Cerebellar cortex (tissue), 1 donor: ENCODE data around the gene TCFL5.

Source experiments
- DNase-seq: peaks from one replicate; pipeline ENCODE4 v3.0.0-alpha.2; 2015; ENCODE audit warnings: low spot score

The TCFL5 gene

GRCh38 chr20:62895539-62895938 is 33.9 kb upstream of the TCFL5 start:
- no peak for DNase-seq

- DNase-seq = no peak
Observed at GRCh38 chr20:62894261-62894660, 32.6 kb upstream of the TCFL5 start.

- no peak for DNase-seq
Observed at GRCh38 chr20:62893700-62894099, 32.1 kb upstream of the TCFL5 start.

GRCh38 chr20:62892348-62893304 is 31.0 kb upstream of the TCFL5 start:
- DNase-seq = no peak

GRCh38 chr20:62891111-62891510 is 29.5 kb upstream of the TCFL5 start:
- DNase-seq = no peak

- DNase-seq = no peak
Observed at GRCh38 chr20:62890444-62890843, 28.8 kb upstream of the TCFL5 start.

- no peak for DNase-seq
Observed at GRCh38 chr20:62889871-62890270, 28.2 kb upstream of the TCFL5 start.

GRCh38 chr20:62889411-62889810 is 27.8 kb upstream of the TCFL5 start:
- no peak for DNase-seq

- DNase-seq = no peak
Observed at GRCh38 chr20:62888910-62889309, 27.3 kb upstream of the TCFL5 start.

- DNase-seq = no peak
Observed at GRCh38 chr20:62888406-62888805, 26.8 kb upstream of the TCFL5 start.

GRCh38 chr20:62887860-62888239 is 26.2 kb upstream of the TCFL5 start:
- no peak for DNase-seq

GRCh38 chr20:62887152-62887859 is 25.7 kb upstream of the TCFL5 start:
- no peak for DNase-seq

GRCh38 chr20:62886709-62887058 is 25.1 kb upstream of the TCFL5 start:
- no peak for DNase-seq

- no peak for DNase-seq
Observed at GRCh38 chr20:62885896-62886708, 24.5 kb upstream of the TCFL5 start.

- no peak for DNase-seq
Observed at GRCh38 chr20:62885046-62885895, 23.6 kb upstream of the TCFL5 start.

- no peak for DNase-seq
Observed at GRCh38 chr20:62884556-62884955, 22.9 kb upstream of the TCFL5 start.

- DNase-seq = no peak
Observed at GRCh38 chr20:62882426-62882825, 20.8 kb upstream of the TCFL5 start.

GRCh38 chr20:62881662-62882395 is 20.2 kb upstream of the TCFL5 start:
- no peak for DNase-seq

- no peak for DNase-seq
Observed at GRCh38 chr20:62880935-62881661, 19.5 kb upstream of the TCFL5 start.
